GM19023 (cell line): Measurements from ENCODE around the gene CHD3.
A peak's percentile ranks its signal among the peaks of the same experiment; 100 is the strongest.

ENCODE experiments used
- ATAC-seq: cut with Tn5 transposase; IDR thresholded peaks from one replicate; pipeline ENCODE4 v1.9.1; 2021; ENCODE audit warnings: mild to moderate bottlenecking, moderate library complexity; ENCODE audit not compliant: unreplicated experiment

CHD3 gene

DNA sequence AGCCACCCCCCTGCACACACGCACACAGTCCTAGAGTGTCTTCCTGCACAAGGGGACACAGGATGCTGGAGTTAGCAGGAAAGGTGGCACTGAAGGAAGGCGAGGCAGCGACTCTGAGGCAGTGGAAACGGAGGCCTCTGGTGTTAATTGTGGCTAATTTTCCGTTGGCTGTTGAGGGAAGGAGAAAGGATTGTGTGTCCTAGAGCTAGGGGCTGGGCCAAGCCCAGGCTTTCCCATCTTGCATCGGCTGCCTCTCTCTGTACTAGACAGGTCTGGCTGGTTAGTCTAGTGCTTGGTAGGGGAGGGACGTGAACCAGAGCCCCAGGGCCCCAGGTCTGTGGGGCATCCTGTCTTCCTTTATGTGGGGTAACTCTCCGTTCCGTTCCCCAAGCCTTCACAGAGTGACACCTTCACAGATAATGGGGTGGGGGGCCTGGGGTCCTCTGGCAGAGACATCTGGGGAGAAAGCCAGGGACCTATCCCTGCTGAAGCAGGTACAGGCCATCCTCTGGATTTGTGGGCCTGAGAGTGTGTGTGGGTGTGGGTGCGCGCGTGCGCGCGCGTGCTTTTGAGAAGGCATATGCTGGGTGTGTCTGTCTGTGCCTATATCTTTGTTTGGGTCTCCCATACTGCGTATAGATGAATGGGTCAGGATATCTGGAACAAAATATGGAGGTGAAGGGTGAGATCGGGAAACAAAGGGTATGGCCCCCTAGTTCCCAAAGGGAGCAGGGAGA lies at the start of gene CHD3:
Gene CHD3, plus strand, starts transcription at position 606 of the 737 bp plus-strand sequence. CDS start 212 bp downstream, outside the sequence.
- ATAC-seq, result no peak

DNA sequence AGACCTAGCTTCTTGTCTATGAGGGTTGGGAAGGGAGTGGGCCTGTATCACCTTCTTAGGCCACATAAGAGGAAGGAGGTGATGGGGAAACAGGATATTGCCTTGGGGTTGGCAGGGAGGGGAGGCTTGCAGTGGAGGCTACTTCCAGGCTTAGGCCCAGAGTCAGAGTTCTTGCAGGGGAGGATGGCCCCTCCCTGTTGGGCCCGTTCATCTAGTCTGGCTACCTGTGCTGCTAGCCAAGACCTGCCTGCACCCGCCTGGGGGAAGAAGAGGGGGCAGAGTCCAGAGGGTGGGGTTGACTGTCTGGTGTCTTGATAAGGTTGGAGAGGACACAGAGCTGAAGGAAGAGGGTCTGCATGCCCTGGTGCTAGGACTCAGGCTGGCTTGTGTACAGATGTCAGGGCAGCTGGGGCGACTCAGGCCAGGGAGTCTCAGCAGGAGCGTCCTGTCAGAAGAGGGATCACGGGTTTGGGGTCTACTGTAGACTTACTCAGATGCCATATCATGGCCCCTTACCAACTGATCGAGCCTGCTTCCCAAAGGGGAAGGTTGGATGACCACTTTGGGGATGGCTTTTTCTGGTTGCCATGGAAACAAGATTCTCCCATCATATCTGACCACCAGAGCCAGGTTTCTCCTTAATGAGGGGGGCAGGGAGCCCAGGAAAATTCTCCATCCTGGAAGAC lies 49.3 kb upstream of the CHD3 start:
- no peak for ATAC-seq

GRCh38 chr17:7839876-7840261 lies 48.7 kb upstream of the CHD3 start:
- no peak for ATAC-seq

GRCh38 chr17:7840441-7840840 lies 48.1 kb upstream of the CHD3 start:
- no peak for ATAC-seq

GRCh38 chr17:7840875-7841274 lies 47.7 kb upstream of the CHD3 start:
- no peak for ATAC-seq

- ATAC-seq, result peak; percentile 3
Observed at GRCh38 chr17:7841396-7841914, 47.1 kb upstream of the CHD3 start.

- peak; percentile 23 for ATAC-seq
Observed at GRCh38 chr17:7841915-7842379, 46.6 kb upstream of the CHD3 start.

- peak; percentile 27 for ATAC-seq
Observed at GRCh38 chr17:7842380-7843256, 46.0 kb upstream of the CHD3 start.

GRCh38 chr17:7843257-7843535 lies 45.4 kb upstream of the CHD3 start:
- ATAC-seq, result peak; percentile 2

GRCh38 chr17:7843536-7844291 lies 44.9 kb upstream of the CHD3 start:
- peak; percentile 27 for ATAC-seq

GRCh38 chr17:7844292-7845154 lies 44.1 kb upstream of the CHD3 start:
- peak; percentile 42 for ATAC-seq

DNA sequence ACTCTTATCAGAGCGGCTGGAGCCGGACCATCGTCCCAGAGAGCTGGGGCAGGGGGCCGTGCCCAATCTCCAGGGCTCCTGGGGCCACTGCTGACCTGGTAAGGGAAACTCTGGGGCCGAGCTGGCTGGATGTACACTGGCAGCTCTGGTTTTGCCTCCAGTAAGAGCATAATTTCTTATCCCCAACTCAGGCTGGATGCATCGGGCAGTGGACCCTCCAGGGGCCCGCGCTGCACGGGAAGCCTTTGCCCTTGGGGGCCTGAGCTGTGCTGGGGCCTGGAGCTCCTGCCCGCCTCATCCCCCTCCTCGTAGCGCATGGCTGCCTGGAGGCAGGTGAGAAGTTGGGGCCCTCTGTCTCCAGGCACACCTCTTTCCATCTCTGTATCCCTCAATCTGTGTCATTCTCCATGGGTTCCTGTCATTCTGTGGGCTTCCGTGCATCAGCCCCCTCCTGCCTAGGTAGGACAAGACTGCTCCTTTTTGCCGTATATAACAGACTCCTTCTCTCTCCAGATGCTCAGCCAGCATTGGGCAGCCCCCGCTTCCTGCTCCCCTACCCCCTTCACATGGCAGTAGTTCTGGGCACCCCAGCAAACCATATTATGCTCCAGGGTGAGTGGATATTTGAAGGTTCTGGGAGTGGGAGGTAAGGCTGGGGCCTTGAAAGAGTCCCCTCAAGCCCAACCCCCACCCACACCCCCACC lies 43.1 kb upstream of the CHD3 start:
- ATAC-seq, result no peak

GRCh38 chr17:7846063-7846735 lies 42.4 kb upstream of the CHD3 start:
- no peak for ATAC-seq

DNA sequence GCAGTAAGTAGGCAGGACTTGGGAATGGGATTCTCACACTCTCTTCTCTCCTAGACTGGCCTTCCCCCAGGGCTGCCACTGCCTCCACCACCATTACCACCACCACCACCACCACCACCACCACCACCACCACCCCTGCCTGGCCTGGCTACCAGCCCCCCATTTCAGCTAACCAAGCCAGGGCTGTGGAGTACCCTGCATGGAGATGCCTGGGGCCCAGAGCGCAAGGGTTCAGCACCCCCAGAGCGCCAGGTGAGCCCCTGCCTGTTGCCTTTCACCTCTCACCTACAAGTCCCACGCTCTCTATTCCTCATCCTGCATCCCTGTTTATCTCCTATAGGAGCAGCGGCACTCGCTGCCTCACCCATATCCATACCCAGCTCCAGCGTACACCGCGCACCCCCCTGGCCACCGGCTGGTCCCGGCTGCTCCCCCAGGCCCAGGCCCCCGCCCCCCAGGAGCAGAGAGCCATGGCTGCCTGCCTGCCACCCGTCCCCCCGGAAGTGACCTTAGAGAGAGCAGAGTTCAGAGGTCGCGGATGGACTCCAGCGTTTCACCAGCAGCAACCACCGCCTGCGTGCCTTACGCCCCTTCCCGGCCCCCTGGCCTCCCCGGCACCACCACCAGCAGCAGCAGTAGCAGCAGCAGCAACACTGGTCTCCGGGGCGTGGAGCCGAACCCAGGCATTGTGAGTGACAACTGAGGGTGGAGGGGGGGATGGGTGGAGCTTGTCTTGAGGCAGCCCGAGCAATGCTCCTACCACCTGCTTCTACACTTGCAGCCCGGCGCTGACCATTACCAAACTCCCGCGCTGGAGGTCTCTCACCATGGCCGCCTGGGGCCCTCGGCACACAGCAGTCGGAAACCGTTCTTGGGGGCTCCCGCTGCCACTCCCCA lies 41.6 kb upstream of the CHD3 start:
- ATAC-seq, result no peak

DNA sequence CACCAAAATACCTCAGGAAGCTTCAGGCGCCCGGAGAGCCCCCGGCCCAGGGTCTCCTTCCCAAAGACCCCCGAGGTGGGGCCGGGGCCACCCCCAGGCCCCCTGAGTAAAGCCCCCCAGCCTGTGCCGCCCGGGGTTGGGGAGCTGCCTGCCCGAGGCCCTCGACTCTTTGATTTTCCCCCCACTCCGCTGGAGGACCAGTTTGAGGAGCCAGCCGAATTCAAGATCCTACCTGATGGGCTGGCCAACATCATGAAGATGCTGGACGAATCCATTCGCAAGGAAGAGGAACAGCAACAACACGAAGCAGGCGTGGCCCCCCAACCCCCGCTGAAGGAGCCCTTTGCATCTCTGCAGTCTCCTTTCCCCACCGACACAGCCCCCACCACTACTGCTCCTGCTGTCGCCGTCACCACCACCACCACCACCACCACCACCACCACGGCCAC lies 40.4 kb upstream of the CHD3 start:
- no peak for ATAC-seq

DNA sequence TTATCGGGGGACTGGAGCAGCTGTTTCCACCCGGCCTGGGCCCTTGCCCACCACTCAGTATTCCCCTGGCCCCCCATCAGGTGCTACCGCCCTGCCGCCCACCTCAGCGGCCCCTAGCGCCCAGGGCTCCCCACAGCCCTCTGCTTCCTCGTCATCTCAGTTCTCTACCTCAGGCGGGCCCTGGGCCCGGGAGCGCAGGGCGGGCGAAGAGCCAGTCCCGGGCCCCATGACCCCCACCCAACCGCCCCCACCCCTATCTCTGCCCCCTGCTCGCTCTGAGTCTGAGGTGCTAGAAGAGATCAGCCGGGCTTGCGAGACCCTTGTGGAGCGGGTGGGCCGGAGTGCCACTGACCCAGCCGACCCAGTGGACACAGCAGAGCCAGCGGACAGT lies 39.9 kb upstream of the CHD3 start:
- ATAC-seq, result no peak

GRCh38 chr17:7849130-7849750 lies 39.3 kb upstream of the CHD3 start:
- ATAC-seq, result no peak
